Activated CD4-positive, alpha-beta T cell treated with anti-CD3 and anti-CD28 coated beads, Interleukin-10, Interleukin-2, amounts not matched to agents 100 ng/mL and 50 ng/mL, durations not matched to agents 16 hours and 8 hours (primary cell): ENCODE measurements around the gene NKAIN1.
"Not testable (repeated sequence)": the region's sequence is repeated elsewhere in the genome, so short reads cannot be mapped to it uniquely, and the experiment has no call there.

Experiments used
- DNase-seq: peaks from one replicate; pipeline ENCODE4 v3.0.0-alpha.2; 2020

NKAIN1 gene

DNA sequence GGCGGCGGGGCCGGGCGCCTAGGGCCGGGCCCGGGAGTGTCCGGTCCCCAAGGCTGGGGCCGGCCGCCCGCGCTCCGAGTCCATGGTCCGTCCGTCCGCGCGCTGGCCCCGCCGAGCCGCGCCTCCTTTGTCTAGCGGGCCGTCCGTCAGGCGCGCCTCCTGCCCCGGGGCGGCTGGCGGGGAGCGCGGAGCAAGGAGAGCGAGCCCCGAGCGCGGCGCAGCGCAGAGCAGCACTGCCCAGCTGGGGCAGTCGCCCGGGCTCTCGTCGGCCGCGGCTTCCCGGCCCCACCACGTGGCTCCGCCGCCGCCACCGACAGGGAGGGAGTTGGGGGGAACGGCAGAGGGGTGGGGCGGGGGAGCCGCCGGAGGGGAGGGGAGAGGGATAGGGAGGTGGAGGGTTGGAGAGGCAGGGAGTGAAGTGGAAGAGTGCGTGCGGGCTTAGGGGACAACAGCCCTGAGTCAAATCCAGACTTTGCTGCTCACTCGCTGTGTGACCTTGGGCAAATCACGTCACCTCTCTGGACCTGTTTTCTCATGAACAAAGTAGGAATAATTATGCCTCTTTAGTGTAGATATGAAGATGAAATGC lies at the start of gene NKAIN1:
Gene NKAIN1 (minus strand): TSS at position 235 of the 589 bp plus-strand sequence. CDS start 340 bp downstream, outside the sequence.
- DNase-seq = no peak

DNA sequence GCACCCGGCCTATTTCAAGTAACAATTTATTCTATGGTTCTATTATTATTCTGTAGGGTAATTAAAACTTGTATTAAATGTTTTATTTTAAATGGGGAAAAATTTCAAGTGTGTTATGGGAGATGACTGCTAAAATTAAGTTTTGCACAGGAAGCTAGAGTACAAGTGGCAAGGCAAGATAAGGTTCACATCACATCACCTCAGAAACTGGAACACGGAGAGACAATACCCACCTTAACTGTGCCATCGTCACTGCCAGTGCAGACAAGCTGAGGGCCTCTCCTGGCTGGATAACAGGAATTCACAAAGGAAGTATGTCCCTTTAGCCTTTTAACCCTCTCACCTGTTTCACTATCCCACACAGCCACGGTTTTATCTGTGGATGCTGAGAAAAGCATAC lies 49.3 kb upstream of the NKAIN1 start:
- DNase-seq = no peak

GRCh38 chr1:31287791-31288190 lies 48.1 kb upstream of the NKAIN1 start:
- not testable (repeated sequence) for DNase-seq

DNA sequence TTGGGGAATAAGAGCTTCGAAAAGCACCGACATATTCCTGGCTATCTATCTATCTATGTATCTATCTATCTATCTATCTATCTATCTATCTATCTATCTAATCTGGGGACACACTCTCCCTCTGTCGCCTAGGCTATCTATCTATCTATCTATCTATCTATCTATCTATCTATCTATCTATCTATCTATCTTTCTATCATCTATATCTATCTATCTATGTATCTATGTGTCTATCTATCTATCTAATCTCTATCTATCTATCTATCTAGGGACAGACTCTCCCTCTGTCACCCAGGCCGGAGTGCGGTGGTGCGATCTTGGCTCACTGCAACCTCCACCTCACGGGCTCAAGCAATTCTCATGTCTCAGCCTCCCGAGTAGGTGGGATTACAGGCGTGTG lies 42.7 kb upstream of the NKAIN1 start:
- DNase-seq = not testable (repeated sequence)

DNA sequence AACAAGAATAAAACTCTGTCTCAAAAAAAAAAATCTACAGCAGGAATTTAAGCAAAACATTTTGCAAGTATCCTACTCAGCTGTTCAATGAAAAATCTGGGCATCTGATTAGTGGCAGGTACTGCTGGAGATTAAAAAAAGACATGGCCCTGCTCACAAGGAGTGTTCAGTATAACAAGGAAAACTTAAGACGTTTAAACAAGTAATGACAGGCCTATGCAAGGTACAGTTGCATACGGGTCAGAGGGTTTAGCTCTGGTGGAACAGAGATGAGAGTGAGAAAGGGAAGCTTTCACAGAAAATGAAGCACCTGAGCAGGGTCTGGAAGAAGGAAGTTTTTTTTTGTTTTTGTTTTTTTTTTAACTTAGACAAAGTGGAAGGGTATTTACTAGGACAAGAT lies 33.9 kb upstream of the NKAIN1 start:
- no peak for DNase-seq

- no peak for DNase-seq
Observed at GRCh38 chr1:31272369-31272768, 32.7 kb upstream of the NKAIN1 start.

DNA sequence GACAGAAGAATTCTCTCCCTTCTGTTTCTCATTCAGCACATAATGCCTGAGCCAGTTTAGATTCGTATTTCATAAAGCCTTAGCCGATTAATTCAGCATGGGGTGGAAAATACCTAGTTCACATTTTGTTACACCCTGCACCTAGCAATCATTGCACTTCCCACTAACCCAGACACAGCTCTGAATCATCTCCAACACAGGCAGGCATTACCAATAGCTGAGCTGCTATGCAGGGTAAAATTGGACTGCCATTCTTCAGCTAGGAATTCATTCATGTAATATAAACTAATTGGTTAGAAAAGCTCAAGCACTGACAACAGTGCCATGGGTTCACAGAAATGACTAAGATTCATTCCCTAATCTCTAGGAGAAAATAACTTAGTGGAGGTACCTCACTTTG lies 26.9 kb upstream of the NKAIN1 start:
- no peak for DNase-seq

DNA sequence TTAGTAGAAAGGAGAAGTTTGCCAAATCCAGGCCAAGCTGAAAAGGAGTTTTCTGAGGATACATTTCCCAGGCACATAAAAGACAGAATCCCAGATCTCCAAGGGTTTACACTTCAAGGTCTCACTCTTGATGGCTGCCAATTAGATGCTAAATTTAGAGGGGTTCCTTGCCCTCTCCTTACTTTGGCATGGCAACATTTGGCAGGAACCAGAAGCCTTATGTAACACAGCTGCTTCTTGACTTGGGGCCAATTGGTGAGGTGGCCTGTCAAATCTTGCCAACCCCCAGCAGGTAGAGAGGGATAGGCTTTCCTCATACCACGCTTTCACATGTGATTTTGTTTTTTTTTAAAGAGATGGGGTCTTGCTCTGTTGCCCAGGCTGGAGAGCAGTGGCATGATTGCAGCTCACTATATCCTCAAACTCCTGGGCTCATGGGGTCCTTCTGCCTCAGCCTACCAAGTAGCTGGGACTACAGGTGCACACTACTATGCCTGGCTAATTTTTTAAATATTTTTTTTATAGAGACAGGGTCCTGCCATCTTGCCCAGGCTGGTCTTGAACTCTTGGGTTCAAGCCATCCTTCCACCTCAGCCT lies 25.2 kb upstream of the NKAIN1 start:
- DNase-seq = no peak

DNA sequence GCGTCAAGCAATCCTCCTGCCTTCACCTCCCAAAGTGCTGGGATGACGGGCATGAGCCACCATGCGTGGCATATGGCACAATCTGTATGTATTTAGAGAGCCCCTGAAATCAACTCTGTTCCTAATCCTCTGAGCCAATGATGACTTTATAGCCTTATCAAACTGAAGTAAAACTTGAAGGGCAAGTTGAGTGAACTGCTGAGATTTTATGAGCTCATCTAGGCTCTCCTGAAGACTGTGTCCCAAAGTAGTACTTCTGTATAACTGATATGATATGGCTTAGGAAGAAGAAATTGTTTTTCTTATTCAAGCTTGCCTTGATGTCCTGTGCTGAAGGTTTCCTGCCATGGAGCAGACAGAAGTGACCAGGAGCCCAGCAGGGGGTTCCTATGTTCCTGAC lies 23.7 kb upstream of the NKAIN1 start:
- no peak for DNase-seq

GRCh38 chr1:31262393-31262792 lies 22.7 kb upstream of the NKAIN1 start:
- DNase-seq = not testable (repeated sequence)

- DNase-seq = no peak
Observed at GRCh38 chr1:31261916-31262315, 22.2 kb upstream of the NKAIN1 start.

- no peak for DNase-seq
Observed at GRCh38 chr1:31259746-31260145, 20.1 kb upstream of the NKAIN1 start.

- no peak for DNase-seq
Observed at GRCh38 chr1:31258581-31258980, 18.9 kb upstream of the NKAIN1 start.

DNA sequence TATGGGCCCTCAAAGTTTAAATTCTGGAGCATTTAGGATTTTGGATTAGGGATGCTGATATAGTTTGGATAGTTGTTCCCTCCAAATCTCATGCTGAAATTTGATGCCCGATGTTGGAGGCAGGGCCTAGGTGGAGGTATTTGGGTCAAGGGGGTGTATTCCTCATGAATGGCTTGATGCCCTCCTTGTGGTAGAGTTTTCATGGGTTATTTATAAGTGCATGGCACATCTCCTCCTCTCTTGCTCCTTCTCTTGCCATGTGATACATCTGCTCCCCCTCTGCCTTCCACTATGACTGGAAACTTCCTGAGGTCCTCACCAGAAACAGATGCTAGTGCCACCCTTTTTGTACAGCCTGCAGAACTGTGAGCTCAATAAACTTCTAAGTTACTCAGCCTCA lies 17.5 kb upstream of the NKAIN1 start:
- no peak for DNase-seq

GRCh38 chr1:31249854-31250253 lies 10.2 kb upstream of the NKAIN1 start:
- DNase-seq = no peak

DNA sequence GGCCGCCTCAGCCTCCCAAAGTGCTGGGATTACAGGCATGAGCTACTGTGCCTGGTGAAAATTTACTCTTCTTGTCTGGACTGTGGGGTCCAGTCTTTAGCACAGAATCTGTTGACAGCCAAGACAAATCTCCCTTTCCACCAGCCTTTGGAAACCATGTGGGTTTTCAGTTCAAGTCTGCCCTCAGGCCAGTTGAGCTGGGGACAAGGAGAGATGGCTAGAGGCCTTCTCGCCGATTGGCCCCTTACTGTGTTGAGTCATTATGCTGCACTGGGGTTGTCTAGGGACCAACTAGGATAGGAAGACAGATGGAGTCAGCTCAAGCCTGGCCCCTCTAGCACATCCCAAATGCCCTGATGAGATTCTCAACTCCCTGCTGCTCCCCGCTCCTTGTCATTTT lies 8.6 kb upstream of the NKAIN1 start:
- DNase-seq = no peak

- DNase-seq = no peak
Observed at GRCh38 chr1:31244326-31244725, 4.6 kb upstream of the NKAIN1 start.

DNA sequence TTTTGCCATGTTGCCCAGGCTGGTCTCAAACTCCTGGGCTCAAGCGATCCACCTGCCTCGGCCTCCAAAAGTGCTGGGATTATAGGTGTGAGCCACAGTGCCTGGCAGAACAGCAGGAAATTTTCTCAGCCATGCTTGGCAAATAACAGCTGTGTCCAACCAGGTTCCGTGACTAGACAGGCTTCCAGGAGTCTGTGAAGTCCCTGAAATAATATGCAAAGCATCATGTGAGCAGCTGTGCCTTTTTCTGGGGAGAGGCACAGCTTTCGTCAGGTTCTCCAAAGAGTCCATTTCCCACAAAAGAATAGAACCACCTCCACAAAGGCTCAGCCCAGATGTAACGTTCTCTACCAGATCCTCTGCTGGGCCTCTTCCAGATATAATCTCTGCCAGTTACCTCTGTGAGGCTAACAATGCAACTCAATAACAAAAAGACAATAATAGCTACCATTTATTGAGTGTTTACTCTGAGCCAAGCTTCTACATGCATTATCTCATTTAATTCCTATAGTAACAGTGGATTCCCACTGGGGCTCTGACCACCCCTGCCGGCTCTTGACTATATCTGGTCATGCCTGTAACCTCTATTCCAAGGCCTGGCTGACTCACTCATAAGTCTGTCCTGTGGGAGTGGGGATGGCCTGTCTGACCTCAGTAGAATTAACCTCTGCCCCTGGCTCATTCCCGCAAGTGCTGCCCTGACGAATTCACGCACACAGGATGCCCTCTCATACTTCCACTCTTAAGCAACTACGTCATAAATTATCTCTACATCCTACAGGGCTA lies 4.0 kb upstream of the NKAIN1 start:
- no peak for DNase-seq

- DNase-seq = no peak
Observed at GRCh38 chr1:31241321-31241720, 1.6 kb upstream of the NKAIN1 start.

DNA sequence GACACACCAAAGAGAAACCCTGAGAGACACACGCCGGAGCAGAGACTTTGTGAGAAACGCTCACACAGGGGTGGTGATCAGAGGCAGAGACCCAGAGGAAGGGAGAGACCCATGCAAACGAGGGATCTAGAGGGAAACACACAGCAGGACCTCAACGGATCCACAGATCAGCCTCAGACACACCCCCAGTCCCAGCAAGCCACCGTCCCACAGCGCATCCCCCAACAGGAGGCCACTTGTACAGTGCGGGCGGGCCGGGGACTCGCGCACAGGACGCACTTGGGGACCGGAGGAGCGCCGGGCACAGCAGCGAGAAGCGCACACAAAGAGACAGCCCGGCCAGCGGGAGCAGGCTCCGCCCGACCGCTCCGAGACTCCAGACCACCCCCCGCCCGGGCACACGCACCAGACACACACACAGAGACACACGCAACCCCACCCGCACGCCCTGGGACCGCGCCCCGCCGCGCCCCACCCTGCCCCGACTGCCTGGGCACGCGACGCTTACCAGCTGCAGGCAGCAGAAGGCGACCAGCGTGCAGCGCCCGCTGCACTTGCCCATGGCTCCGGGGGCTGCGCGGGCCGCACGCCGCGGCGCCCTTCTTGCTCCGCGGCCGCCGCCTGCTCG lies 587 bp downstream of the NKAIN1 start:
- no peak for DNase-seq

DNA sequence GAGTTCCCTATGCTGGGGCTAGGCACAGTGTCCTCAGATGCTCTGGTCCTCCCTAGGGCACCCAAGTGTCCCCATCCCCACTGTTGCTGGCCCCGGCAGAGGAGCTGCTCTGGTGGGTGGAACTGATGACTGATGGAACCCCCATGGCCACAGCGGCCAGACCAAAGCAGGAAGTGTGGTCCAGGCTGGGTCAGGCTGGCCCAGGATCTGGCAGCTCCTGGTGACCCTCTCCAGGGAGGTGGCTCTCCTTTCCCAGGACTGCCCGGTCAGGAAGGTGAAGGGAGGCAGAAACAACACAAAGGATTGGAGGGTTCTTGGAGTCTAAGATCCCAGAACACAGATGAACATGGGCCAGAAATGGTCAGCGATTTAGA lies 1.1 kb downstream of the NKAIN1 start:
- no peak for DNase-seq

- DNase-seq = no peak
Observed at GRCh38 chr1:31234870-31235269, 4.8 kb downstream of the NKAIN1 start.

DNA sequence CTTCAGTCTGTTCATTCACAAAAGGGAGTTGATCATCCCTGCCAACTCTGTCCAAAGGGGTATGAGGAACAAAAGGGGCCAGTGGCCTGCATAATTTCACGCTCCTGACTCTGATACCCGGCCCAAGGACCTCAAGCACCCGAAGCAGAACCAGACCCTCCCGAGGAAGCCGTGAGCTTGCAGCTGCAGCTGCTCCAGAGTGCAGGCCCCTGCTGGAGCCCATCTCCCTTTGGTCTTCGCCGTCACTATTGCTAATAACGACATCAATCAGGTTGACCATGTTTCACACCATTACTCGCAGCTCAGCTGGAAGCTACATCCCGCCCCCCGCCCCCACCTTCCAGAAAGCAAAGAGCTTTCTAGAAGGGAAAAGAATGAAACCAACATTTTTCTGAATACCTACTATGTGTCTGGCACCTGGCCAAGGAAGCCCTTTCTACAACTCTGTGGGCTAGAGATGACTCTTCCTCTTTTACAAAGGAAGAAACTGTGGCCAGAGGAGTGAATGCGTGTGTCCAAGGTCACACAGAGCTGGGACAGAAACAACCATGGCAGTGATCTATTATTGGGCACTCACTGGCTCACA lies 5.5 kb downstream of the NKAIN1 start:
- no peak for DNase-seq

GRCh38 chr1:31232689-31233088 lies 7.0 kb downstream of the NKAIN1 start:
- DNase-seq = no peak
